Activated CD4-positive, alpha-beta T cell treated with anti-CD3 and anti-CD28 coated beads for 4 hours (primary cell): Measurements from ENCODE around the gene OR8J3.
"Not testable (repeated sequence)": the region's sequence is repeated elsewhere in the genome, so short reads cannot be mapped to it uniquely, and the experiment has no call there.

Source experiments
- DNase-seq, 2 donors: peaks; one replicate each; pipeline ENCODE4 v3.0.0-alpha.2; 2020

The OR8J3 gene, protein sequence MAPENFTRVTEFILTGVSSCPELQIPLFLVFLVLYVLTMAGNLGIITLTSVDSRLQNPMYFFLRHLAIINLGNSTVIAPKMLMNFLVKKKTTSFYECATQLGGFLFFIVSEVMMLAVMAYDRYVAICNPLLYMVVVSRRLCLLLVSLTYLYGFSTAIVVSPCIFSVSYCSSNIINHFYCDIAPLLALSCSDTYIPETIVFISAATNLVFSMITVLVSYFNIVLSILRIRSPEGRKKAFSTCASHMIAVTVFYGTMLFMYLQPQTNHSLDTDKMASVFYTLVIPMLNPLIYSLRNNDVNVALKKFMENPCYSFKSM

DNA sequence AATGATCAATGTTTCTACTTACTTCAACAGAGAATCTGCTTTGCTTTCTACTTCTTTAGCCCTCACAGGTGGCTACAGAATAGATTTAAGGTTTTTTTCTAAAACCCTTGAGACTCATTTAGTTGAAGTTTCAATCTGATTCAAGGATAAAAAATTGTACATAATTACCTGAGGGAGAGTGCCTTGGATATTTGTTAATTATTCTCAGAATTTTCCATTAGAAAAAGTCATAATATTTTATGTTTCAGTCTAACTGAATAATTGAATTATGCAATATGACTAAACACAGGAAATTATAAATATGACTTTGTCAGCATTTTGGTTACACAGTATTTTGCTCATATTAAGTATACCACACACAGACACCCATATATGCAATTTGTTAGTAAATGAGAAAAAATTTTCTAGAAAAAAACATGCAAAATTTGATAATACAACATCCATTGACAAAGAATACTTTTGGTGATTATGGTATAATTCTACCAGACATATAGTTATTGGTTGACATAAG, at the start of gene OR8J3:
Gene OR8J3 (minus strand): TSS at position 51 of the 511 bp plus-strand sequence. CDS start 2,483 bp downstream, outside the sequence.
- no peak for DNase-seq

DNA sequence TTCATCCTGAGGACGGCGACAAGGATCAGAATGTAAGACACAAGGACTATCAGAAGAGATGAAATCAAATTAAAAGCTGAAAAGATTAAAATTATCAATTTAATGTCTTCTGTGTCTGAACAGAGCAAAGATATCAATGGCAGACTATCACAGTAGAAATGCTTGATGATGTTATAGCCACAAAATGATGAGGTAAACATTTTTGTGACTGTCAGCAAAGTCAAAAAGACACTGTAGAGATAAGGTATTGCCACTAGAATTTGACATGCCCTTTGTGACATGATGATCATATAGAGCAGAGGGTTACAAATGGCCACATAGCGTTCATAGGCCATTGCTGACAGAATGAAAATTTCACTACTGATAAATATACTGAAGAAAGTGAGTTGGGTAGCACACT, 48.6 kb upstream of the OR8J3 start:
- DNase-seq = no peak

DNA sequence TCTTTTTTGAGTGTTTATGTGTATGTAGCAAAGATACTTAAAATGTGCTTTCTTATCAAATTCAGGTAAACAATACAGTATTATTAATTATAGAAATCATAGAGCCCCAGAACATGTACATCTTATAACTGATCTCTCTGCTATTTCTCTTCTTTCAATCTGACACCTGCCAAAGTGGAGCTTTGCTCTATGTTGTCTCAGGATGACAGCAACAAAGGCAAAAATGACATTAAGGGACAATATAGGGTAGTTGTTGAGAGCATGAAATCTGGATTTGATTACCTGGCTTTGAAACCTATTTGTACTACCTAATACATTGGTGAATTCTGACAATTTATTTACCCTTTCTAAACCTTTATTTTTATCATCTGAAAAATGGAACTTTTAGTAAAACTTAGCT, 43.5 kb upstream of the OR8J3 start:
- no peak for DNase-seq

DNA sequence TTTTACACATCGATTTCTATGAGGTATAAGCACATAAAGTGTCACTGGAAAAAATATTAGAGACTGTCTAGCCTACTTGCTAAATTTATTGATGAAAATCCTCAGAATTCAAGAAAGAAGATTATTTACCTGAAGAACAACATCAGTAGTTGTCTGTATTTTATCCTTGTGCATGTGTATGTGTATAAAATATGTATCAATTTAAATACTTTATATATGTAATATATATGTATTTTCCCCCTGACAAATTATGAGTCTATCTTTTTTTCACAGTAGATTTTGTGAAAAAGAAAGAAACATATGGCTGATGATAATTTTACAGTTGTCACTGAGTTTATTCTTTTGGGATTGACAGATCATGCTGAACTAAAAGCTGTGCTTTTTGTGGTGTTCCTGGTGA, 36.3 kb upstream of the OR8J3 start, which contains the start of gene OR5J2:
Gene OR5J2 (plus strand): TSS at position 301 of the 400 bp plus-strand sequence. CDS start 0 bp downstream, at position 301.
- no peak for DNase-seq

DNA sequence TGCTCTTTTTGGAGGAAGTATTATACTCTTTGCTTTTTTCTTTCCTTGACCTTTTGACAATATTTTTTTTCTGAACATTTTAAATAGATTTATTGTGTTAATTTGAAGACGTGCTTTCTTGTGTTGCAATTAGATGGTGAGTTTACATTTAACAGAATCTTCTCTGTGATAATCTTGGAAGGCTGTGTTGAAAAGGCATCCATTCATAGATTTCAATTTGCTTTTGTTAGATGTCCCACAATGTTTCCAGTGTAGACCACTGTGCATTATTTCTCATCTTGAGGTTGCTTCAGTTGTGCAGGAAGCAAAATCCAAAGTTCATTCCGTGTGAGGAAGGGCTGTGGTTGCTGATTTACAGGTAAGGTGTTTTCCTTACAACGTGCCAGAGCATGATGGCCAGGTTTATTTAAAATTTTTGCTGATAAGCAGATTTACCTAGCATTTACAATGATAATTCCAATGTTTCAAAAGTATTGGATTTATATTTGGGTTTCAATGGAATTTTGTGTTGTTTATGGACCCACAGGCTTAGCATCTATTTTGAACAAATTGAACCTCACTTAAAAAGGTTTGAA, 32.3 kb upstream of the OR8J3 start:
- no peak for DNase-seq

DNA sequence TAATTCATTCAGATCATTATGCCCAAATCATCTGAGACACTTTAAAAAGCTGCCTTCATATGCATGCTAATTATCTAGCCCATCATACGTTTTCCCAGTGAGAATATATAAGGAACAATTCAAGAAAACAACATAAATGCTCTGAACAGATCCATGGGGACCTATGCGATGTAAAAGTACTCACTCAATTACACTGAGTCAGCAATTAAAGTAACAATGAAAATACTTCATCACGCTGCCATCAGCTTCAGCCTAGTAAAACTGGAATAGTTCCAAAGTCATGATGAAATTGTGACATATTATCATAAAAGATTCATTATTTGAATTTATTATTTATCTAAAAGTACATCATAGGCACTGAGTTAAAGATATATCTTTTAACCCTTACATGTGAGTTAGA, 23.8 kb upstream of the OR8J3 start:
- no peak for DNase-seq

DNA sequence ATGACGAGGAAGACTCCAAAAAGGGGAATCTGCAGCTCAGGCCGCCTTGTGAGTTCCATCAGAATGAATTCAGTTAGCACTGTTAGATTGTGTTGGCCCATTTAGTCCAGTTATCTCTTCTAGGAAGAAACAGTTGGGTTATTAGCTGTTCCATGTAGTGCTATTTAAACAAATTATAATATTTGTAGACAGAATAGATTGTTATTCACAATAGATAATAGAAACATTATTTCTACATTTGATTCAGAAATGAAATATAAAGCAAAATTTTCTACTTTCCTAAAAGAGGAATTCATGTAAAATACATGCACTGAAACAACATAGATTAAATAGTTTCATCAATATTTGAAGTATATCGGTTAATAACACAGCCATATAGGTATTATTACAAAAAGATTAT, 20.2 kb upstream of the OR8J3 start, which contains the start of gene OR8K5:
Gene OR8K5 (minus strand): TSS at position 101 of the 400 bp plus-strand sequence. CDS start 0 bp downstream, at position 101.
- no peak for DNase-seq

DNA sequence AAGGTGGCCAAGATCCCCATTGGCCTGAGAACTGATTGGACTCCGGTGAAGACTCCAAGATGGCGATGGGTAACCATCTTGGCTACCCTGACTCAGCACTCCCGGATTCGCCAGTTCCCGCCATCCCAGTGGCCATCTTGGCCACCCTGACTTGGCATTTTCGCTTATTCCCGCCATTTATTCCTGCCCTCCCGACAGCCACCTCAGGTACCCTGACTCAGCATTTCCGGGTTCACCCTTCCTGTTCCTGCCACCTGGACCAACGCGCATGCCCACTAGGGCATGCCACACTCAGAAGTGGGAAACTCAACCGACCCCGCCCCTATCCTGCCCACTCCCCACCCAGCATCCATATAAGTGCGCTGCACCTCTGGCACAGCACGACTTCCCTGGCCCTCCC, 12.3 kb upstream of the OR8J3 start:
- DNase-seq = no peak

DNA sequence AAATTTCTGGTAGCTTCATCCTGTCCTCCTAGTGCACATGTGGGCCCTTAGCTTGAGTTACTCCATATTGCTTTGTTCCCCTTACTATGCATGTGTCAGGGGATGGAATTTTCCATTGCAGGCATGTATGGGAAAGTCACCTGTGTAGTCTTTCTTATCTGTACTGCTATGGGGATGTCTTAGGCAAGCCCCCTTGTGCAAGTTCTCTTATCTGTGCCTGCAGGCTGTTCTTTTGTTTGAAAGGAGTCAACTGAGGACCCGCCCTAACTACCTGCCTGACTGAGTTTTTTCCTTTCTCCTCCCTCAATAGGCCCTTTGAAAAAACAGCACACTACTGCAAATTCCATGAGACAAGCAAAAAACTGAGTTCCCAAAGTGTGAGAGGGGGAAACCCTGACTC, 11.4 kb upstream of the OR8J3 start:
- DNase-seq = no peak

DNA sequence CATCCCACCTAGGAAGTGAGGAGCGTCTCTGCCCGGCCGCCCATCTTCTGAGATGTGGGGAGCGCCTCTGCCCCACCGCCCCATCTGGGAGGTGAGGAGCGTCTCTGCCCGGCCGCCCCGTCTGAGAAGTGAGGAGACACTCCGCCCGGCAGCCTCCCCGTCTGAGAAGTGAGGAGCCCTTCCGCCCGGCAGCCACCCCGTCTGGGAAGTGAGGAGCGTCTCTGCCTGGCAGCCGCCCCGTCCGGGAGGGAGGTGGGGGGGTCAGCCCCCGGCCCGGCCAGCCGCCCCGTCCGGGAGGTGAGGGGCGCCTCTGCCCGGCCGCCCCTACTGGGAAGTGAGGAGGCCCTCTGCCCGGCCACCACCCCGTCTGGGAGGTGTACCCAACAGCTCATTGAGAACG, 3.7 kb upstream of the OR8J3 start:
- DNase-seq = not testable (repeated sequence)

DNA sequence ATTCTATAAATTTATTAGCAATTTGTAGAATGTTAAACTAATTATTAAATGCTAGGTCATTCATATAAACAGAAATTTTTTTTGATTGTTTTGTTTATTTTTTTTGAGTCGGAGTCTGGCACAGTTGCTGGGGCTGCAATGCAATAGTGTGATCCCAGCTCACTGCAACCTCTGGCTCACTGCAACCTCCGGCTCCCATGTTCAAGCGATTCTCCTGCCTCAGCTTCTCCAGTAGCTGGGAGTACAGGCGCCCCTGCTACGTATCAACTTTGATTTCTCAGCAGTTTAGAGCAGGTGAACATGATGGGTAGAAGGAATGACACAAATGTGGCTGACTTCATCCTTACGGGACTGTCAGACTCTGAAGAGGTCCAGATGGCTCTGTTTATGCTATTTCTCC, 17.9 kb downstream of the OR8J3 start, which contains the start of gene OR8H3:
Gene OR8H3 (plus strand): TSS at position 301 of the 400 bp plus-strand sequence. CDS start 0 bp downstream, at position 301.
- no peak for DNase-seq

DNA sequence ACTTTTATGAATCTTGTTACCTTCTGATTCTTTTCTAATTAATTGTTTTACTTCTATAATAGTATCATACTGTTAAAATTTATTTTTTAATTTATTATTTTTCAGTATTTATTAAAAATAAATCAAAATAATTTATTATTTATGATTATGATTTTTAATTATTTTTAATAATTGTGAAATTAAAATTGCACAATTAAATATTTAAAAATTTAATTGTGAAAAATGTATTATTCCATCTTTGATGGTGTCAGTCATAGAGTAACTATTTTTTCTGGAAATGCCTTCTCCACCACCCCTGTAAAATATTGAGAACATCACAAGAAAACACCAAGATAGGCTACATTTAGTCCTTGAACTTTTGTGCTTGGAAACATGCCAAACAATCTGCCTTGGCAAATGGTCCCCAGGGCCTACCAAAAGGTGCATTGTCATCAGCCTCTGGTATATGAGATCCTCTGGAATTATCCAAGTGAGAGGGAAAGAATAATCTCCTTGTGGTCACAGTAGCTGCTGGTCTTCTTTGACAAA, 36.7 kb downstream of the OR8J3 start, which contains the start of gene OR8H2:
Gene OR8H2 (plus strand): TSS at position 478 of the 528 bp plus-strand sequence. CDS start 1,356 bp downstream, outside the sequence.
- no peak for DNase-seq

DNA sequence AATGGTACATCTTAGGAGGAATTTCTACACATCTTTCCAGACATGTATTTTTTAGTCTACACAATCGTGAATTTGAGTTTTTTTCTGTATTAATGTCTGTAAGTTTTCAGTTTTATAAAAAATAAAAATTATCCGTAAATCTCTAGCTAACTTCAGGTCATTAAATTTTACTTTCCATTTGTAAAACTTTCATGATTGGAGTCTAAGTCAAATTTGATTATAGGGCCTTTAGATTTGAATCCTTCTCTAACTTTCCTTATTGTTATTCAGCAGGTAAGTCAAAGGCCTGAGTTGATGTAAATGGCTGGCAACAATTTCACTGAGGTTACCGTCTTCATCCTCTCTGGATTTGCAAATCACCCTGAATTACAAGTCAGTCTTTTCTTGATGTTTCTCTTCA, 47.0 kb downstream of the OR8J3 start, which contains the start of gene OR8I2:
Gene OR8I2 (plus strand): TSS at position 301 of the 400 bp plus-strand sequence. CDS start 0 bp downstream, at position 301.
- no peak for DNase-seq

DNA sequence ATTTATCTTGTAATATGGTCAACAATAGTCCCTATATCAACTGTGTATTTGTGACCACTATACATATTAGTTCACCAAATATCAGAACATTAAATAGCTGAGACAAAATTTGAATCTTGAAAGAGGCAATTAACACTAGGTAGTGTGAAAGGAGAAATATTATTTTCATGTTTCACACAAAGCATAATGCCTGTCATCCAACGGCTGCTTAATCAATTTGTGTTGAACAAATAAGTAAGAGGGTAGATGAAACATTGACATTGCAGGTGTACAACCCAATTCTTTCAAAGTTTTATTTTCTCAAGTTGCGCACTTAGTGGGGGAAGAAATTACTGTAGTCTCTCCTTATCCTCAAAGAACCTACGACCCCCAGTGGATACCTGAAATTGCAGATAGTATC, 50.3 kb downstream of the OR8J3 start:
- DNase-seq = no peak
